ENCODE data around the gene SLC30A5.

- no peak for TF ChIP-seq CTCF (IDR thresholded peaks at IDR 0.05; ENCODE audit: insufficient read depth, low read depth, low read length)
- TF ChIP-seq EZH2 (IDR thresholded peaks at IDR 0.05; ENCODE audit: insufficient read depth, low read length), result no peak
Observed at GRCh38 chr5:69167493-69167855, 73.7 kb downstream of the SLC30A5 start.

All from astrocyte (in vitro differentiated cells and primary cell).